PC-9 (cell line): Measurements from ENCODE around the gene GPR4.

Experiments
- EZH2 ChIP-seq: fragments of 200-600 bp; sonication (generic); IDR thresholded peaks from 2 replicates; pipeline ENCODE4 v1.8.0; 2017; ENCODE audit warnings: antibody characterized with exemption, low read depth
- TF ChIP-seq, protein P1 (sequence below): fragments of 200-600 bp; sonication (generic); conservative IDR thresholded peaks from 2 replicates; pipeline ENCODE4 v1.6.1; 2017; ENCODE audit warnings: mixed run types, antibody characterized with exemption, mild to moderate bottlenecking, moderate library complexity

DNA sequence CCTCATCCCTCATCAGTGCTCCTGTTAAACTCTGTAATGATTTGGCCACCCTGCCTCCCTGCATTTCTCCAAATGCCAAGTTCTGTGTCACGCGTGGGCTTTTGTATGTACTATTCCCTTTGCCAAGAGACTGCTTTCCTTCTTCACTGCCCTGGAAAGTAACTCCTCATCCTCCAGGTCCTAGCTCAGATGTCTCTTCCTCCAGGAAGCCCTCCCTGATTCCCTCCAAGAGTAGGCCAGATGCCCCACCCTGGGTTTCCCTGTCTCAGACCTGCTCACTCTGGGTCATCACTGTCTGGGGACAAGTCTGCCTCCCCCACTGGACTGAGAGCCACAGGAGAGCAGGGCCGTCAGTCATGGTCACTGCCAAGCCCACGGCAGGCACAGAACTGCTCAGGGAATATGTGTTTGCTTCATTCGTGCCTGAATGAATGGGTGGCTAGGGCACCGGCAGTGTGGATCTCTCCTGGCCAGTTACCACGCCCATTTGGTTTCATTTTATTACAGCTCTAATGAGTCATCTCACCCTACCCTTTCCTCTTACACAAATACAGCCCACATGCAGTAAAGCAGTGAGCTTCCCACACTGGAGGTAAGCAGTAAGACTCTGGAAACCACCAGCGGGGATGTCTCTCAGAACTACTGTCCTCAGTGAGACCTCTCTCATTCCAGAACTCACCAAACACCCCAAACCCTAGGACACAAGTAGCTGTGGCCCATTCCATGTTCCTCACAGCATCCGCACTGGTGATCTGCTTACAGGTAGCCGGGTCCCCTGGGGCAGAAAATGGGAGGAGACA lies 12.1 kb upstream of the GPR4 start:
- TF ChIP-seq, protein P1, sequence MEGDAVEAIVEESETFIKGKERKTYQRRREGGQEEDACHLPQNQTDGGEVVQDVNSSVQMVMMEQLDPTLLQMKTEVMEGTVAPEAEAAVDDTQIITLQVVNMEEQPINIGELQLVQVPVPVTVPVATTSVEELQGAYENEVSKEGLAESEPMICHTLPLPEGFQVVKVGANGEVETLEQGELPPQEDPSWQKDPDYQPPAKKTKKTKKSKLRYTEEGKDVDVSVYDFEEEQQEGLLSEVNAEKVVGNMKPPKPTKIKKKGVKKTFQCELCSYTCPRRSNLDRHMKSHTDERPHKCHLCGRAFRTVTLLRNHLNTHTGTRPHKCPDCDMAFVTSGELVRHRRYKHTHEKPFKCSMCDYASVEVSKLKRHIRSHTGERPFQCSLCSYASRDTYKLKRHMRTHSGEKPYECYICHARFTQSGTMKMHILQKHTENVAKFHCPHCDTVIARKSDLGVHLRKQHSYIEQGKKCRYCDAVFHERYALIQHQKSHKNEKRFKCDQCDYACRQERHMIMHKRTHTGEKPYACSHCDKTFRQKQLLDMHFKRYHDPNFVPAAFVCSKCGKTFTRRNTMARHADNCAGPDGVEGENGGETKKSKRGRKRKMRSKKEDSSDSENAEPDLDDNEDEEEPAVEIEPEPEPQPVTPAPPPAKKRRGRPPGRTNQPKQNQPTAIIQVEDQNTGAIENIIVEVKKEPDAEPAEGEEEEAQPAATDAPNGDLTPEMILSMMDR, result no peak
- no peak for TF ChIP-seq EZH2
